ENCODE measurements around the gene NOS3. TPM values are rescaled to one million over a fixed set of nuclear protein-coding genes. Genes with fewer than 3 reads are reported as not detected.
A peak's percentile ranks its signal among the peaks of the same experiment; 100 is the strongest.

The NOS3 gene
- total and polyA plus RNA-seq, 9 donors, result 4.9 to 8.9 (median 6.9) TPM

DNA sequence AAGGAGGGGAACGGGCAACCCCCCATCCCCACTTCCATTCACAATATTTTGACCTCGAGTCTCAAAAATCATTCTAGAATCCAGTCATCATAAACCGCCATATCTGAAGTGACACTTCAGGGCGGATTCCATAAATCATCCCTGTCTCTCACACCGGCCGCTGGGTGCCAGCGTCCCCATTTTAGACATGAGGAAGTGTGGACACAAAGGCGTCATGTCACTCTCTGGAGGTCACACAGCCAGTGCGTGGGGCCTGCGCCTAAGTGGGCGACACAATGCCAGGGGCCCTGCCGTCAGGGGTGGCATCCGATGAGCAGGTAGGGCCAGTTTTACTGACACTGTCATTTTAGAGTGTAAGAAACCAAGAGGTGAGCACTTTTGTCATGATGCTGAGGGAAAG is 32.2 kb upstream of the NOS3 start:
- H3K9me3 ChIP-seq (replicated peaks; ENCODE audit: control insufficient read depth, low read depth, low read length), result no peaks in the 10 kb centered on the region
- 87% methylated on average over 10 of the region's 13 CpGs for WGBS (ENCODE audit: insufficient coverage)
- DNase-seq, result no peak
- H3K27me3 ChIP-seq (ENCODE audit: control insufficient read depth, insufficient read depth, low read length), result peaks cover 17% of the 10 kb centered on the region
- H3K36me3 ChIP-seq (ENCODE audit: control insufficient read depth, insufficient read depth, low read length), result peaks cover 4% of the 10 kb centered on the region
- peaks cover 66% of the 10 kb centered on the region for H3K4me1 ChIP-seq (ENCODE audit: control insufficient read depth, insufficient read depth, low read length)
- H3K27ac ChIP-seq (ENCODE audit: low read length), result no peak overlapping the region
- no peak overlapping the region for H3K4me3 ChIP-seq (ENCODE audit: low read length)

DNA sequence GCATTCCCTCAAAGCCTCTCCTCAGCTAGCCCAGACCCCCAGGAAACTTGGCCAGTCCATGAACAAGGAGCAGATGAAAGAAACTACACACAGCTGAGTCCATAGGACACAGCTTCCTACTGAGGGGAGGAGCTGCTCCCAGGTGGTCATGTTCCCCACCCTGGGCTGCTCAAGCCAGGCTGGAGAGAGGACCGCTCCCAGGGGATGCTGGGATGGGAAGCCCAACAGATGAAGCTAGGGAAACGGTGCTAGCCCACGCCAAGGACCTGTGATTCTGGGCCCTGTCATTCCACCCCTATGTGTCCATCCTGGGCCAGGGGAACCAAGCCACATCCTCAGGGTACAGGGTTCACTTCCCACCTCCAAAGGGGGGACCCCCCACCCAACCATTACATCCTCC is 31.7 kb upstream of the NOS3 start:
- 100% methylated on average over 1 of the region's 3 CpGs for WGBS (ENCODE audit: insufficient coverage)
- no peak overlapping the region for H3K4me3 ChIP-seq (ENCODE audit: low read length)
- peaks cover 17% of the 10 kb centered on the region for H3K27me3 ChIP-seq (ENCODE audit: control insufficient read depth, insufficient read depth, low read length)
- no peaks in the 10 kb centered on the region for H3K9me3 ChIP-seq (replicated peaks; ENCODE audit: control insufficient read depth, low read depth, low read length)
- no peak overlapping the region for H3K27ac ChIP-seq (ENCODE audit: low read length)
- H3K4me1 ChIP-seq (ENCODE audit: control insufficient read depth, insufficient read depth, low read length), result peaks cover 66% of the 10 kb centered on the region
- no peak for DNase-seq
- peaks cover 3% of the 10 kb centered on the region for H3K36me3 ChIP-seq (ENCODE audit: control insufficient read depth, insufficient read depth, low read length)

DNA sequence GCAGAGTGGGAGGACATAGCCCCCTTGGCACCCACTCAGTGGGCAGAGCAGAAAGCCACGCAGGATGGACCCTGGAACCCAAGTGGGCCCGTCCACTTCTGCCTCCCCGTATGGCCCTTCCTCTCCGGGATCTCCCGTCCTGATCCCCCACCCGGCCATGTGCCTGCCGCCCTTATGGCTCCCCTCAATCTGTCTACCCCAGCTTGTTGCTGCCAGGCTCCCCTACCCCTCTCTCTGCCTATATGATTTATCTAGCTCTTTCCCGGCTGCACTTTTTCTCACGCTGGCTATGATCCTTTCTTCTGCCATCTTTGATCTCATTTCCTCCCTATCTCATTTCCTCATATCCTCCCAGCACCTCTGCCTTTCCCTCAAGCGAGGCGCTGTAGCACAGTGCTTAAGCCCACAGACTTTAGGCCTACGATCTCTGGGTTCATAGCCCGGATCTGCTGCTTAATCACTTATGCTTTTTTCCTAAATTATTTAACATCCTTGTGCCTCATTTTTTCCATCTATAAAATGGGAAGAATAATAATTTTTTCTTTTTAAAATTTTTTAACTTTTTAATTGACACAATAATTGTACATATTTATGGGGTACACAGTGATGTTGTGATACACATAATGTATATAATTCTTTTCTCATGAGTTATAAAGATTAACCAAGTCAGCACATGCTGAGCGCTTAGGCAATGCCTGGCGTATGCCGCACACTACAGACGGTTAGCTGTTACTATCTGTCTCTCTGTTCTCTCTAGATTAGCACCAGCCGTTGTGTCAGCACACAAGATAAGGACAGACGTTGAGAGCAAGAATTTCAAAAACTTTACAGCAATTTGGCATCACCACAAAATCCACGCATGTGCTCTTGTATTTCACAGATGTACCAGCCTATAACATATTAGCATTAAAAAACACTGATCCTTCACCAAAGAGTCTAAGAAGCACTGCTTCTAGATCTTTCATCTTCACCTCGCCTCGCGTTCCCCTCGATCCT is 30.8 kb upstream of the NOS3 start:
- H3K27ac ChIP-seq (ENCODE audit: low read length), result no peak overlapping the region
- no peak for DNase-seq
- H3K4me3 ChIP-seq (ENCODE audit: low read length), result no peak overlapping the region
- no peaks in the 10 kb centered on the region for H3K36me3 ChIP-seq (ENCODE audit: control insufficient read depth, insufficient read depth, low read length)
- H3K27me3 ChIP-seq (ENCODE audit: control insufficient read depth, insufficient read depth, low read length), result peaks cover 17% of the 10 kb centered on the region
- H3K9me3 ChIP-seq (replicated peaks; ENCODE audit: control insufficient read depth, low read depth, low read length), result no peaks in the 10 kb centered on the region
- H3K4me1 ChIP-seq (ENCODE audit: control insufficient read depth, insufficient read depth, low read length), result peaks cover 66% of the 10 kb centered on the region
- 73% methylated on average over 20 of the region's 24 CpGs for WGBS (ENCODE audit: insufficient coverage)

DNA sequence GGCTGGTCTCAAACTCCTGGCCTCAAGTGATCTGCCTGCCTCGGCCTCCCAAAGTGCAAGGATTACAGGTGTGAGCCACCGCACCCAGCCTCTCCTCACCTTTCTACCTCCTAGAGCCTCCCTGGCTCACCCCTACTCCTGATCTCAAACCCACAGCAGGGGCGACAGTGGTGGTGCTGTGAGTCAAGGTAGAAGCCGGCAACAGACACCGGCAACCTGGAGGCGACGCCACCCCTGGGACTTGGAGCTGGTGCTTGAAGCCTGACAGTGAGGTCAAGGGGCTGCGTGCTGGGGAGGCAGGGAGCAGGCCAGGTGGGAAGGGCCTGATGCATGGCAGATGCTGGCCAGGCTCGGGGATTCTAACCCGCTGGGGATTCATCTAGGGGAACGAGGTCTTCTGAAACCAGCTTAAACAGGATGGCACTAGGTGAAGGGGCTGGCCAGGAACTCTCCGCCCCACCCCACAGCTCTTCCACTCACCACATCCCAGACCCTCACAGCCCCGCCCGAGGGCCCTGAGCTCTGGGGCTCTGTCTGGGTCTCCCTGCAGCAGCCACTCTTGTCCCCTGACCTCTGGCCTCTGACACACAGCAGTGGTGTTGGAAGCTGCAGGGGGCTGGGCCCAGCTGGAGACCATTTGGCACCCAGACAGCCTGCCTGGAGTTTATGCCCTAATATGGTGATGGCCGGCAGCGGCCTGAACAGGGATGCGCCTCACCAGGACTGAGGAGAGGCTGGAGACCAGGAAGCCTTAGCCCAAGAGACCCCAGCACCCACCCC is 29.1 kb upstream of the NOS3 start:
- H3K27me3 ChIP-seq (ENCODE audit: control insufficient read depth, insufficient read depth, low read length), result peaks cover 17% of the 10 kb centered on the region
- H3K36me3 ChIP-seq (ENCODE audit: control insufficient read depth, insufficient read depth, low read length), result no peaks in the 10 kb centered on the region
- H3K4me3 ChIP-seq (ENCODE audit: low read length), result no peak overlapping the region
- DNase-seq, result no peak
- no peaks in the 10 kb centered on the region for H3K9me3 ChIP-seq (replicated peaks; ENCODE audit: control insufficient read depth, low read depth, low read length)
- 62% methylated on average over 11 of the region's 17 CpGs for WGBS (ENCODE audit: insufficient coverage)
- no peak overlapping the region for H3K27ac ChIP-seq (ENCODE audit: low read length)
- peaks cover 63% of the 10 kb centered on the region for H3K4me1 ChIP-seq (ENCODE audit: control insufficient read depth, insufficient read depth, low read length)

DNA sequence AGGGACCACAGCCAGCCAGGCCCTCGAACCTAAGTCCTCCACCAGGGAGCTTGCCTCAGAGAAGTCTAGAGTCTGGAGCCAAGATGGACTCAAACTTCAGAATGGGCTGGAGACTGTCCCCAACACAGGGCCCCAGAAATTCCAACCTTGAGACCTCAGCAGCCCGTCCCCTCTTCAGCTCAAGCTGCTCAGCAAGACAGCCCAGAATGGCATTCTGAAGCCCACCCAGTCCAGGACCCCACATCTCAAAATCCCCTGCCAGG is 28.6 kb upstream of the NOS3 start:
- Histone ChIP-seq H3K27ac (ENCODE audit: low read length) (no peak overlapping the region), H3K9me3 (replicated peaks; ENCODE audit: control insufficient read depth, low read depth, low read length) (no peaks in the 10 kb centered on the region), H3K27me3 (ENCODE audit: control insufficient read depth, insufficient read depth, low read length) (peaks cover 17% of the 10 kb centered on the region), H3K4me3 (ENCODE audit: low read length) (no peak overlapping the region), H3K4me1 (ENCODE audit: control insufficient read depth, insufficient read depth, low read length) (peaks cover 58% of the 10 kb centered on the region), H3K36me3 (ENCODE audit: control insufficient read depth, insufficient read depth, low read length) (no peaks in the 10 kb centered on the region)
- no CpG with 5 or more reads among the region's 2 CpGs for WGBS (ENCODE audit: insufficient coverage)
- DNase-seq, result no peak

DNA sequence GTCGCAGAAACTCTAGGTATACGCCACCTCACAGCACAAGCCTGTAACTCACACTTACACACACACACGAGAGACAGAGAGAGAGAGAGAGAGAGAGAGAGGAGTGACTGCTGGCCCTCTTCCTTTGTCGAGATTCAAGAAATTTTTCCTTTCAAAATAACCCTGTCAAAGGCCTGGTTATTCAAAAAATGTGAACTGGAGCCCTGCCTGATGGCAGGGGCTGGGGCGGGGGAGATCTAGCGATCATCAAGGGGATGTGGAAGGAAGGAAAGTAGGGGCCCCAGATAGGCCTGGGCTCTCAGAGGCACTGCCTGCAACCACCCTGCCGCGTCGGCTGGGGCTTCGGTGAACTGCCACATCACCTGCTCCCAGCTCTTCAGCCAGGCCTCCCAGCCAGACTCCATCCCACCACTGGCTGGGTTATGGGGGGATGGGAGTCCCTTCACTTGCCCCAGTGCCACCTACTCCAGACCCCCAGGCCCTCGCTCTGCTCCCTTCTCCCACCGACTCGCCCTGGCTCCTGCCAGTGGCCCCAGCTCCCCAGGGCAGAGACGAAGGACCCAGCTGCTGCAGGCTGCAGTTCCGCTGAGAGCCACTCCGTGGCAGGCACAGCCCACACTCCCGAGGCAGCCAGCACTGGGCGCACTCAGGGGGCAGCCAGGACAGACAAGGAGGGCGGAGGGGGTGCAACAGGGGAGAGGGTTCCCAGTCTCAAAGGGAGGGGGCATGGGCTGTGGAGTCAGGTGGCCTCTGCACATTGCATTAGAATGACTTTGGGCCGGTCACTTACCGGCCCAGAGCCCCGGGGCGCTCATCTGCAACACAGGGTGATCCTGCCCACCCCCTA is 28.0 kb upstream of the NOS3 start:
- 30% methylated on average over 14 of the region's 23 CpGs for WGBS (ENCODE audit: insufficient coverage)
- Histone ChIP-seq H3K9me3 (replicated peaks; ENCODE audit: control insufficient read depth, low read depth, low read length) (no peaks in the 10 kb centered on the region), H3K27ac (ENCODE audit: low read length) (peak overlapping the region; percentile 35), H3K27me3 (ENCODE audit: control insufficient read depth, insufficient read depth, low read length) (peaks cover 12% of the 10 kb centered on the region), H3K4me1 (ENCODE audit: control insufficient read depth, insufficient read depth, low read length) (peaks cover 53% of the 10 kb centered on the region), H3K4me3 (ENCODE audit: low read length) (no peak overlapping the region), H3K36me3 (ENCODE audit: control insufficient read depth, insufficient read depth, low read length) (no peaks in the 10 kb centered on the region)
- peak; percentile 53 for DNase-seq

DNA sequence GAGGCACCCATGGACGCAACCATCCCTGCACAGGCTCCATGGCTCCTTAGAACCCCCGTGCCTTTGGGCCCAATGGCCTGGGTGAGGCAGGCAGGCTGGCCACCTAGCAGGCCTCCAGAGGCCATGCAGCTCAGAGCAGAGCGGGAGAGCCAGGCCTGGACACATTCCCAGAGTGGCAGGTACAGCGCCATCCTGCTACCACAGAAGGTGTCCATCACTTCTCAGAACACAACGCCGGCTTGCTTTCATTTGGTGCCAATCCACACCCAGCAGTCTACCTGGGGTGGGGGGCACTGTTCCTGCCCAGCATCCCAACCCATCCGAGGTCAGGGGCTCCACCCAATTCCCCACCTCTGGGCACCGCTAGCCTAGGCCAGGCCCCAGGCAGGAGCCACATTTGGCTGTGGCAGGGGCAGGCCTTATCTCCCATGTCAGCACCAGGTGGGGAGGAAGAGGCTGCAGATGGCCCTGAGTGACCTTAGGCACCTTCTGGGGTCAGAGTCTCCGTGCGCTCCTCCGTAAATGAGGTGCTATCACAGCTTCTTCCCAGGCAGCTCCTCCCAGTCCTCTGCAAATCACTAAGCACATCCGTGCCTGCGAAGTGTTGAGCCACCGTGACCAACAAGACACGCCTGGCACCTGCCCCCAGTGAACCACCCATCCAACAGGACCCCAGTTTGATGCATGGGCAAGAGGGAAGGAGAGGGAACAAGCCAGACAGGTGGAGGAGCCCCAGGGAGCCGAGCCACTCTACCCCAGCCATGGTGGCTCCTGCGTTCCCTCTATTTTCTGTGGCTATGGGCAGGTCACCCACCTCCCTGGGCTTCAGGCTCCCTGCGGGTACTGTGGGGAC is 26.9 kb upstream of the NOS3 start:
- no peaks in the 10 kb centered on the region for H3K36me3 ChIP-seq (ENCODE audit: control insufficient read depth, insufficient read depth, low read length)
- H3K9me3 ChIP-seq (replicated peaks; ENCODE audit: control insufficient read depth, low read depth, low read length), result no peaks in the 10 kb centered on the region
- peaks cover 12% of the 10 kb centered on the region for H3K27me3 ChIP-seq (ENCODE audit: control insufficient read depth, insufficient read depth, low read length)
- H3K4me1 ChIP-seq (ENCODE audit: control insufficient read depth, insufficient read depth, low read length), result peaks cover 63% of the 10 kb centered on the region
- no peak overlapping the region for H3K4me3 ChIP-seq (ENCODE audit: low read length)
- 79% methylated on average over 9 of the region's 18 CpGs for WGBS (ENCODE audit: insufficient coverage)
- DNase-seq, result no peak
- H3K27ac ChIP-seq (ENCODE audit: low read length), result no peak overlapping the region

DNA sequence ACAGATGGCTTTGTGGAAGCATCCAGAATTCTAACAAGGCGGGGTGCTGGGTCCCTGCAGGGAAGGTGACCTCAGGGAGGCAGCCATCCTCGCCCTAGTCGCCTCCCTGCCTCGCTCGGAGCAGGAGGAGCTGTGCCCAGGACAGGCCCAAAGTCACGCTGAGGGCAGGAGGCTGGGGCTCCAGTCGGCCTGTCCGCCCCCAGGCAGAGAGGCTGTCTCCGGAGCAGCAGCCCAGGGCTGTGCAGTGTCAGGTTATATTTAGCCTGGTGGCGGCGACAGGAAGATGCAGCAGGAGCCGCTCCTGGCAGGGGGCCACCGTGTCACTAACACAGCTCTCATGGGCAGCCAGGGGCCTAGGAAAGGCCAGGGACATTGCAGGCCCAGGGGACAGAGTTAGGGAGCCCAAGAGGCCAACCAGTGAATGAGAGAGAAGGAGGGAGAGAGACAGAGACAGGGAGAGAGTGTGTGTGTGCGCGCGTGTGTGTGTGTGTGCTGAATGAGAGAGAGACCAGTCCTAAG is 26.2 kb upstream of the NOS3 start:
- Histone ChIP-seq H3K9me3 (replicated peaks; ENCODE audit: control insufficient read depth, low read depth, low read length) (no peaks in the 10 kb centered on the region), H3K4me3 (ENCODE audit: low read length) (no peak overlapping the region), H3K4me1 (ENCODE audit: control insufficient read depth, insufficient read depth, low read length) (peaks cover 70% of the 10 kb centered on the region), H3K27me3 (ENCODE audit: control insufficient read depth, insufficient read depth, low read length) (peaks cover 5% of the 10 kb centered on the region), H3K27ac (ENCODE audit: low read length) (peak overlapping the region; percentile 48), H3K36me3 (ENCODE audit: control insufficient read depth, insufficient read depth, low read length) (no peaks in the 10 kb centered on the region)
- 28% methylated on average over 13 of the region's 16 CpGs for WGBS (ENCODE audit: insufficient coverage)
- DNase-seq, result peak; percentile 60

DNA sequence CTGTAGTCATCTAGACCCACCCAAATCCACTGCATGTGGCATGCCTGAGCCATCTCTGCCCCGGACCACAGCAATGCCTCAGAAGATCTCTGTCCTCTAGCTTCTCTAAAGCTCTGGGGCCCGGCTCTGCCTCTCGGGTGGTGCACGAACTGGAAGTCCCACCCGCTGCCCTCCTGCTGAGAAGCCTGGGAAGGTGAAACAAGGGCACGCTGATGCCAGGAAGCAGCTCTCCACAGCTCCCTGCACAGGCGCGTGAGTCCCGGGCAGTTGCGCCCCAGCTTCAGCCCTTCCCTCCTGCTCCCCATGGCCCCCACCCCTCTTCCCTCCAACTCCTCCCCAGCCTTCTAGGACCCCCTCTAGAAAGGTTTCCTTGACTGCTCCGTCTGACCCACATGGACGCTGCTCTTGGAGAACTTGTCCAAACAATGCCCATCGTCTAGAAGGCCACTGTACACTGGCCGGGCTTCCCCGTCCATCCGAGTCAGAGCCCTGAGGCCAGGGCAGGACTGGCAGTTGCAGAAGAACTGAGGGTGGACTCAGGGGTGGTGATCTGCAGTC is 25.5 kb upstream of the NOS3 start:
- DNase-seq, result no peak
- Histone ChIP-seq H3K4me3 (ENCODE audit: low read length) (no peak overlapping the region), H3K36me3 (ENCODE audit: control insufficient read depth, insufficient read depth, low read length) (no peaks in the 10 kb centered on the region), H3K9me3 (replicated peaks; ENCODE audit: control insufficient read depth, low read depth, low read length) (no peaks in the 10 kb centered on the region), H3K27ac (ENCODE audit: low read length) (peak overlapping the region; percentile 48), H3K27me3 (ENCODE audit: control insufficient read depth, insufficient read depth, low read length) (peaks cover 5% of the 10 kb centered on the region), H3K4me1 (ENCODE audit: control insufficient read depth, insufficient read depth, low read length) (peaks cover 77% of the 10 kb centered on the region)
- WGBS (ENCODE audit: insufficient coverage), result 84% methylated on average over 16 of the region's 16 CpGs
